Adrenal gland (tissue), 5 donors: ENCODE results near the gene CCDC38.

Source experiments
- POLR2A ChIP-seq, 2 donors: fragments of 450-650 bp; IDR thresholded peaks; one replicate each; pipeline ENCODE4 v1.6.1; 2017; ENCODE audit warnings: antibody characterized with exemption in 2 of 2, mild to moderate bottlenecking in 2 of 2, moderate library complexity in 1 of 2
- TF ChIP-seq, protein P1 (sequence below), 6 experiments: fragments of 450-650 bp in 4 of 6; fragments of 200-600 bp in 2 of 6; sonication (generic) in 1 of 6; IDR thresholded peaks; 1 replicate in 5 of 6; 2 replicates in 1 of 6; pipeline versions ENCODE4 v1.5.1 to v1.8.0; 2016 to 2021; ENCODE audit warnings: antibody characterized with exemption in 6 of 6, mild to moderate bottlenecking in 2 of 6, moderate library complexity in 1 of 6
- donor health status: DM: no; HTN: no; CAD: no.

DNA sequence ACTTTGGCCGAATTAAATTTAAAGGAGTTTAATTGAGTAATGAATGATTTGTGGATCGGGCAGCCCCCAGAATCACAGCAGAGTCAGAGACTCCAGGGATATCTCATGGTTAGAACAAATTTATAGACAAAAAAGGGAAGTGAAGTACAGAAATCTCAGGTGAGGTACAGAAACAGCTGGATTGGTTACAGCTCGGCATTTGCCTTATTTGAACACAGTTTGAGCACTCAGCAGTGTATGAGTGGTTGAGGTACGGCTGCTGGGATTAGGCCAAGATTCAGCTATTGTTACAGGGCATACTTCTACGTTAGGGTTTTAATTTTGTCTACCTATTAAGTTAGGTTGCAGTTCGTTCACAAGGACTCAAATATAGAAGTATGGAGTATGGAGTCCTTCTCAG lies 23.3 kb downstream of the CCDC38 start:
- TF ChIP-seq, protein P1, sequence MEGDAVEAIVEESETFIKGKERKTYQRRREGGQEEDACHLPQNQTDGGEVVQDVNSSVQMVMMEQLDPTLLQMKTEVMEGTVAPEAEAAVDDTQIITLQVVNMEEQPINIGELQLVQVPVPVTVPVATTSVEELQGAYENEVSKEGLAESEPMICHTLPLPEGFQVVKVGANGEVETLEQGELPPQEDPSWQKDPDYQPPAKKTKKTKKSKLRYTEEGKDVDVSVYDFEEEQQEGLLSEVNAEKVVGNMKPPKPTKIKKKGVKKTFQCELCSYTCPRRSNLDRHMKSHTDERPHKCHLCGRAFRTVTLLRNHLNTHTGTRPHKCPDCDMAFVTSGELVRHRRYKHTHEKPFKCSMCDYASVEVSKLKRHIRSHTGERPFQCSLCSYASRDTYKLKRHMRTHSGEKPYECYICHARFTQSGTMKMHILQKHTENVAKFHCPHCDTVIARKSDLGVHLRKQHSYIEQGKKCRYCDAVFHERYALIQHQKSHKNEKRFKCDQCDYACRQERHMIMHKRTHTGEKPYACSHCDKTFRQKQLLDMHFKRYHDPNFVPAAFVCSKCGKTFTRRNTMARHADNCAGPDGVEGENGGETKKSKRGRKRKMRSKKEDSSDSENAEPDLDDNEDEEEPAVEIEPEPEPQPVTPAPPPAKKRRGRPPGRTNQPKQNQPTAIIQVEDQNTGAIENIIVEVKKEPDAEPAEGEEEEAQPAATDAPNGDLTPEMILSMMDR (IDR thresholded peaks at IDR 0.05), result no peak
- TF ChIP-seq POLR2A (IDR thresholded peaks at IDR 0.05), result no peak
